ENCODE data around the gene MDM4. TPM values are rescaled to one million over a fixed set of nuclear protein-coding genes. Genes with fewer than 3 reads are reported as not detected.

The MDM4 gene
- total and polyA plus RNA-seq, 2 donors (not counting 3 experiments of a cell fraction or from before 2014, with no cell fraction given): 11.7 to 67.0 TPM

DNA sequence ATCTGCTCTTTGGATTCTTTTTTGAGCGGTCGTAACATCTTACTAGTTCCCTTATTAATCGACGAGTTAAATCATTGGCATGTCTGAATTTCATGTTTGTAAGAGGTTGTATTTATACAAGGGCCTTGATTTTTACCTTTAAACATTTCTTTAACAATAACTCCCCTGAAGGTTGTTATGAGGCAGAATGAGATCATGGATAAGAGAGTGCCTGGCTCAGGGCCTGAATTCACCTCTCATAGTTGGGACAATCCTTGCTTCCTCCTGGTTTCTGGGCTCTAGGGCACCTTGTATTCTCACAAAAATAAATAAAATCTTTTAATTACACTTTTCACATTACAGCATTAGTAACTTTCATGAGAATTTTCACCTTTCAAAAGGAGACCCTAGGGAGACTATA, 55.4 kb downstream of the MDM4 start:
- no peak overlapping the region for H3K27ac ChIP-seq (ENCODE audit: insufficient read depth, low read depth, low read length)
- dilution Hi-C loops (cut with MboI; ENCODE audit: extremely low pct_ligation_motif_present, low sequenced_read_pairs): no loop called here
- H3K4me1 ChIP-seq (ENCODE audit: control insufficient read depth, extremely low read depth, insufficient read depth, low read length): peaks cover 4% of the 10 kb centered on the region
- ChIA-PET POLR2A (no interaction called here), CTCF (interaction anchor here (1.0 to 1.3 kb wide), 2 partner anchors 192 to 235 kb away, joined by 4 to 5 read pairs; no protein-coding TSS in a partner anchor)
- TF ChIP-seq JUN (IDR thresholded peaks at IDR 0.05; ENCODE audit: borderline replicate concordance, insufficient read depth, insufficient read length, low read depth) (no peak), MYC (IDR thresholded peaks at IDR 0.05; ENCODE audit: low read depth, low read length) (no peak), FOS (IDR thresholded peaks at IDR 0.05; ENCODE audit: borderline replicate concordance, insufficient read depth, low read length) (no peak), POLR2AphosphoS5 (IDR thresholded peaks at IDR 0.05; ENCODE audit: insufficient read depth, low read depth, low read length) (no peak), EZH2 (IDR thresholded peaks at IDR 0.05; ENCODE audit: borderline replicate concordance, low read depth, low read length, severe bottlenecking) (no peak), GATA2 (IDR thresholded peaks at IDR 0.05; ENCODE audit: insufficient read depth, insufficient read length, low read depth, low read length) (no peak)
- TF ChIP-seq, protein P1, sequence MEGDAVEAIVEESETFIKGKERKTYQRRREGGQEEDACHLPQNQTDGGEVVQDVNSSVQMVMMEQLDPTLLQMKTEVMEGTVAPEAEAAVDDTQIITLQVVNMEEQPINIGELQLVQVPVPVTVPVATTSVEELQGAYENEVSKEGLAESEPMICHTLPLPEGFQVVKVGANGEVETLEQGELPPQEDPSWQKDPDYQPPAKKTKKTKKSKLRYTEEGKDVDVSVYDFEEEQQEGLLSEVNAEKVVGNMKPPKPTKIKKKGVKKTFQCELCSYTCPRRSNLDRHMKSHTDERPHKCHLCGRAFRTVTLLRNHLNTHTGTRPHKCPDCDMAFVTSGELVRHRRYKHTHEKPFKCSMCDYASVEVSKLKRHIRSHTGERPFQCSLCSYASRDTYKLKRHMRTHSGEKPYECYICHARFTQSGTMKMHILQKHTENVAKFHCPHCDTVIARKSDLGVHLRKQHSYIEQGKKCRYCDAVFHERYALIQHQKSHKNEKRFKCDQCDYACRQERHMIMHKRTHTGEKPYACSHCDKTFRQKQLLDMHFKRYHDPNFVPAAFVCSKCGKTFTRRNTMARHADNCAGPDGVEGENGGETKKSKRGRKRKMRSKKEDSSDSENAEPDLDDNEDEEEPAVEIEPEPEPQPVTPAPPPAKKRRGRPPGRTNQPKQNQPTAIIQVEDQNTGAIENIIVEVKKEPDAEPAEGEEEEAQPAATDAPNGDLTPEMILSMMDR (IDR thresholded peaks at IDR 0.05; ENCODE audit: extremely low read depth in 1 of 2, insufficient read depth in 1 of 2, low read depth in 1 of 2, low read length in 2 of 2): no peak
- TF ChIP-seq, protein P2, sequence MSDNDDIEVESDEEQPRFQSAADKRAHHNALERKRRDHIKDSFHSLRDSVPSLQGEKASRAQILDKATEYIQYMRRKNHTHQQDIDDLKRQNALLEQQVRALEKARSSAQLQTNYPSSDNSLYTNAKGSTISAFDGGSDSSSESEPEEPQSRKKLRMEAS (IDR thresholded peaks at IDR 0.05; ENCODE audit: insufficient read depth, insufficient read length): no peak
- H3K79me2 ChIP-seq (ENCODE audit: control insufficient read depth, insufficient read depth, low read length): no peaks in the 10 kb centered on the region
- no peak overlapping the region for H3K9ac ChIP-seq (replicated peaks; ENCODE audit: extremely low read depth, insufficient read depth, low read length)
- no peak for FAIRE-seq
- no peaks in the 10 kb centered on the region for H3K9me1 ChIP-seq (replicated peaks; ENCODE audit: control insufficient read depth, extremely low read depth, insufficient read depth, low read length)
- no peak overlapping the region for H3K4me2 ChIP-seq (ENCODE audit: insufficient read depth, low read length)
- intact Hi-C loops (cut with micrococcal nuclease): no loop called here
- no TSS peak for BruUV-seq (replicated peaks)
- H2AFZ ChIP-seq (ENCODE audit: low read depth, low read length): no peak overlapping the region
- H3K4me3 ChIP-seq (replicated peaks in 1 of 3; ENCODE audit: insufficient read depth in 1 of 3, low read depth in 1 of 3, low read length in 3 of 3): no peak overlapping the region
- no peaks in the 10 kb centered on the region for H4K20me1 ChIP-seq (replicated peaks; ENCODE audit: control insufficient read depth, extremely low read depth, insufficient read depth, low read length)
- no peak for DNase-seq (ENCODE audit: low read depth, low spot score)
- H3K36me3 ChIP-seq (ENCODE audit: control insufficient read depth in 2 of 2, extremely low read depth in 1 of 2, insufficient read depth in 2 of 2, low read length in 2 of 2): no peaks in the 10 kb centered on the region
- H3K9me3 ChIP-seq (replicated peaks; ENCODE audit: control insufficient read depth, insufficient read depth, low read length): no peaks in the 10 kb centered on the region
- no peaks in the 10 kb centered on the region for H3K27me3 ChIP-seq (ENCODE audit: control insufficient read depth in 2 of 2, insufficient read depth in 2 of 2, low read length in 2 of 2)

Measured in endothelial cell of umbilical vein (primary cell).